Panc1 (cell line): Measurements from ENCODE around the gene PLCH1. TPM values are rescaled to one million over a fixed set of nuclear protein-coding genes. Genes with fewer than 3 reads are reported as not detected.

Source experiments
- ATAC-seq: fragments of 200-7000 bp; cut with Tn5 transposase; 2 replicates; pipeline ENCODE4 v1.9.1; 2020; ENCODE audit warnings: mild to moderate bottlenecking, moderate library complexity
- BruUV-seq: library from RNA; stranded (reverse); fragments of 400-500 nt; replicated peaks from 2 replicates; lab custom pipeline; 2021; lab: Mats Ljungman, UMichigan
- CTCF ChIA-PET: fragments of 300-600 bp; sonication (Branson Sonifier 250); formaldehyde crosslinking; loops from one replicate; lab custom pipeline; 2022; ENCODE audit warnings: antibody characterized with exemption; lab: Charles Lee
- POLR2A ChIA-PET: fragments of 300-600 bp; sonication (Branson Sonifier 250); formaldehyde crosslinking; loops from one replicate; lab custom pipeline; 2022; ENCODE audit warnings: antibody characterized with exemption; lab: Charles Lee
- DNase-seq: peaks from one replicate; pipeline ENCODE4 v3.0.0-alpha.2; 2010; ENCODE audit warnings: low read depth, low spot score
- H3K27ac ChIP-seq: 2 replicates; pipeline ENCODE4 v1.5.1; 2011; ENCODE audit warnings: mild to moderate bottlenecking, low read length, inconsistent platforms
- H3K27me3 ChIP-seq: fragments of 200-500 bp; sonication (Bioruptor generic); 2 replicates; pipeline ENCODE4 v1.6.0; 2014; ENCODE audit warnings: low read length, inconsistent platforms; ENCODE audit not compliant: control insufficient read depth, insufficient read depth
- H3K36me3 ChIP-seq: fragments of 200-500 bp; sonication (Bioruptor generic); 2 replicates; pipeline ENCODE4 v1.5.1; 2014; ENCODE audit warnings: inconsistent platforms, mild to moderate bottlenecking, low read length, moderate library complexity; ENCODE audit not compliant: control insufficient read depth, insufficient read depth
- H3K4me1 ChIP-seq: 2 replicates; pipeline ENCODE4 v1.5.1; 2011; ENCODE audit warnings: inconsistent platforms, mild to moderate bottlenecking, low read length, moderate library complexity; ENCODE audit not compliant: control insufficient read depth, insufficient read depth
- H3K4me3 ChIP-seq, 2 experiments: 2 replicates each; pipeline ENCODE4 v1.5.1; 2011 to 2012; ENCODE audit warnings: low read depth in 2 of 2, low read length in 2 of 2, mild to moderate bottlenecking in 2 of 2, inconsistent platforms in 1 of 2, moderate library complexity in 1 of 2
- H3K9me3 ChIP-seq: fragments of 200-500 bp; sonication (Bioruptor generic); 2 replicates; pipeline ENCODE4 v1.5.1; 2014; ENCODE audit warnings: low read depth, mild to moderate bottlenecking, inconsistent platforms, low read length, moderate library complexity; ENCODE audit not compliant: control insufficient read depth, insufficient read depth
- CTCF ChIP-seq: fragments of 450-650 bp; IDR thresholded peaks from 2 replicates; pipeline ENCODE4 v1.5.1; 2017; ENCODE audit warnings: mild to moderate bottlenecking
- POLR2AphosphoS5 ChIP-seq: IDR thresholded peaks from 2 replicates; pipeline ENCODE4 v1.6.1; 2012; ENCODE audit warnings: mild to moderate bottlenecking, low read depth, low read length, moderate library complexity
- REST ChIP-seq, 2 experiments: IDR thresholded peaks; 2 replicates each; pipeline ENCODE4 v1.6.1; 2011 to 2012; ENCODE audit warnings: low read depth in 2 of 2, control low read depth in 1 of 2, low read length in 1 of 2, mild to moderate bottlenecking in 1 of 2, moderate library complexity in 1 of 2; ENCODE audit not compliant: insufficient read depth in 1 of 2
- SIN3A ChIP-seq: IDR thresholded peaks from 2 replicates; pipeline ENCODE4 v1.6.1; 2012; ENCODE audit warnings: low read depth, mild to moderate bottlenecking, low read length, moderate library complexity, borderline replicate concordance; ENCODE audit not compliant: insufficient read depth
- TCF7L2 ChIP-seq: IDR thresholded peaks from 2 replicates; pipeline ENCODE4 v1.6.1; 2011; ENCODE audit warnings: mild to moderate bottlenecking, low read depth, low read length, inconsistent platforms
- in situ Hi-C: cut with HindIII; loops from 2 replicates; pipeline ENCODE4 v1.10.0; 2016; ENCODE audit warnings: low sequenced_read_pairs, low pct_unique_long_range_greater_than_20kb
- intact Hi-C: fragments of 100-400 bp; cut with micrococcal nuclease; formaldehyde crosslinking; loops from one replicate; pipeline ENCODE4 v1.10.0; 2022; ENCODE audit not compliant: unreplicated experiment
- total RNA-seq: library from RNA; stranded (reverse); gene quantifications from one replicate; pipeline ENCODE4 v1.2.1, GENCODE V29; 2021; ENCODE audit not compliant: unreplicated experiment

Gene PLCH1
- total RNA-seq, 1 experiment from 2014 or later: 0.03 TPM

GRCh38 chr3:155409336-155409735 is 335.5 kb downstream of the PLCH1 start:
- no peak for DNase-seq
- POLR2A ChIA-PET: no interaction called here
- no peaks in the 10 kb centered on the region for H3K9me3 ChIP-seq
- CTCF ChIA-PET: no interaction called here
- in situ Hi-C loops: no loop called here
- TF ChIP-seq CTCF: no peak
- TF ChIP-seq POLR2AphosphoS5: no peak
- TF ChIP-seq SIN3A: no peak
- TF ChIP-seq TCF7L2: no peak
- no peak for TF ChIP-seq REST (IDR thresholded peaks at IDR 0.05; ENCODE audit: insufficient read depth in 1 of 2, low read depth in 2 of 2, low read length in 1 of 2)
- no peak overlapping the region for H3K4me3 ChIP-seq
- BruUV-seq: no TSS peak
- intact Hi-C loops: no loop called here
- ATAC-seq: no peak
- H3K36me3 ChIP-seq: no peaks in the 10 kb centered on the region
- H3K27me3 ChIP-seq: no peaks in the 10 kb centered on the region
- H3K27ac ChIP-seq: no peak overlapping the region
- H3K4me1 ChIP-seq: no peaks in the 10 kb centered on the region

GRCh38 chr3:155407971-155408370 is 336.9 kb downstream of the PLCH1 start:
- Histone ChIP-seq H3K36me3 (no peaks in the 10 kb centered on the region), H3K9me3 (no peaks in the 10 kb centered on the region), H3K27ac (no peak overlapping the region), H3K27me3 (no peaks in the 10 kb centered on the region), H3K4me3 (no peak overlapping the region), H3K4me1 (no peaks in the 10 kb centered on the region)
- ATAC-seq: no peak
- CTCF ChIA-PET: no interaction called here
- in situ Hi-C loops (no loop called here), intact Hi-C loops (no loop called here)
- TF ChIP-seq POLR2AphosphoS5 (no peak), SIN3A (no peak), CTCF (no peak), TCF7L2 (no peak), REST (IDR thresholded peaks at IDR 0.05; ENCODE audit: insufficient read depth in 1 of 2, low read depth in 2 of 2, low read length in 1 of 2) (no peak)
- DNase-seq: no peak
- POLR2A ChIA-PET: no interaction called here
- BruUV-seq: no TSS peak
